HepG2 (cell line): ENCODE data around the gene TANC1. TPM values are rescaled to one million over a fixed set of nuclear protein-coding genes. Genes with fewer than 3 reads are reported as not detected.

Source experiments
- ATAC-seq: fragments of 200-7000 bp; cut with Tn5 transposase; 3 replicates; pipeline ENCODE4 v1.9.1; 2020; ENCODE audit warnings: mild to moderate bottlenecking, moderate library complexity
- Bru-seq: library from RNA; stranded (reverse); fragments of 400-500 nt; gene quantifications from one replicate; lab custom pipeline; 2021; lab: Mats Ljungman, UMichigan
- BruChase-seq, 2 experiments: library from RNA; stranded (reverse); fragments of 400-500 nt; gene quantifications; one replicate each; lab custom pipeline; 2021; lab: Mats Ljungman, UMichigan
- BruUV-seq: library from RNA; stranded (reverse); fragments of 400-500 nt; replicated peaks from 2 replicates; lab custom pipeline; 2021; lab: Mats Ljungman, UMichigan
- CTCF ChIA-PET: fragments of 300-600 bp; formaldehyde crosslinking; extraction: SDS; loops from one replicate; lab custom pipeline; 2021; ENCODE audit warnings: low total read pairs, inconsistent platforms, low intra/inter-chr PET ratio; lab: Yijun Ruan, JAX
- POLR2A ChIA-PET: fragments of 350-600 bp; sonication (Branson Sonifier 250); formaldehyde crosslinking; loops from one replicate; lab custom pipeline; 2020; ENCODE audit warnings: antibody characterized with exemption, inconsistent platforms; lab: Yijun Ruan, JAX
- DNase-seq: peaks from one replicate; pipeline ENCODE4 v3.0.0-alpha.2; 2015; ENCODE audit warnings: low spot score
- FAIRE-seq: peaks from 3 replicates; lab custom pipeline; 2011; peaks lifted over from hg19 to GRCh38; lab: Jason Lieb, UNC
- H2AFZ ChIP-seq: one replicate; pipeline ENCODE4 v1.6.1; 2011; ENCODE audit warnings: low read length, inconsistent platforms
- H3K27ac ChIP-seq: fragments of 300-600 bp; 3 replicates; pipeline ENCODE4 v1.8.0; 2011; ENCODE audit warnings: mixed run types, mild to moderate bottlenecking, mixed read lengths, low read length, inconsistent platforms; ENCODE audit not compliant: insufficient read depth; ENCODE audit errors: extremely low read length
- H3K27me3 ChIP-seq, 2 experiments: fragments of 200-600 bp in 1 of 2; 2 replicates in 1 of 2; 3 replicates in 1 of 2; pipeline versions ENCODE4 v1.6.0 to v1.8.0; 2011; ENCODE audit warnings: low read length in 2 of 2, mild to moderate bottlenecking in 2 of 2, moderate library complexity in 2 of 2, inconsistent platforms in 1 of 2; ENCODE audit not compliant: insufficient read depth in 2 of 2, control insufficient read depth in 1 of 2
- H3K36me3 ChIP-seq, 2 experiments: fragments of 200-600 bp in 1 of 2; replicated peaks in 1 of 2; 2 replicates in 1 of 2; 3 replicates in 1 of 2; pipeline versions ENCODE4 v1.5.1 to v1.8.0; 2011; ENCODE audit warnings: low read length in 2 of 2, inconsistent platforms in 1 of 2; ENCODE audit not compliant: insufficient read depth in 2 of 2, control insufficient read depth in 1 of 2
- H3K4me1 ChIP-seq: 2 replicates; pipeline ENCODE4 v1.5.1; 2012; ENCODE audit warnings: low read length, inconsistent platforms; ENCODE audit not compliant: insufficient read depth
- H3K4me2 ChIP-seq: 2 replicates; pipeline ENCODE4 v1.6.0; 2011; ENCODE audit warnings: low read depth, low read length, inconsistent platforms
- H3K4me3 ChIP-seq, 3 experiments: fragments of 200-600 bp in 1 of 3; sonication (generic), shearing (Covaris generic) in 1 of 3; replicated peaks in 1 of 3; 2 replicates each; pipeline ENCODE4 v1.5.1; 2011 to 2016; ENCODE audit warnings: low read length in 3 of 3, inconsistent platforms in 2 of 3, low read depth in 2 of 3, mild to moderate bottlenecking in 2 of 3, control low read depth in 1 of 3, mixed read lengths in 1 of 3; ENCODE audit not compliant: insufficient read depth in 1 of 3
- H3K79me2 ChIP-seq: one replicate; pipeline ENCODE4 v1.6.1; 2011; ENCODE audit warnings: low read length, inconsistent platforms; ENCODE audit not compliant: insufficient read depth
- H3K9ac ChIP-seq: 2 replicates; pipeline ENCODE4 v1.6.0; 2011; ENCODE audit warnings: mild to moderate bottlenecking, low read depth, low read length, inconsistent platforms; ENCODE audit not compliant: insufficient read depth
- H3K9me3 ChIP-seq: 2 replicates; pipeline ENCODE4 v1.5.1; 2012; ENCODE audit warnings: mild to moderate bottlenecking, low read length
- H4K20me1 ChIP-seq: 2 replicates; pipeline ENCODE4 v1.6.0; 2011; ENCODE audit warnings: inconsistent platforms, mild to moderate bottlenecking, low read length, moderate library complexity; ENCODE audit not compliant: insufficient read depth
- ATF7-NPFF ChIP-seq: sonication (generic); formaldehyde crosslinking; IDR thresholded peaks from 2 replicates; pipeline ENCODE4 v1.8.1; 2023; ENCODE audit warnings: mild to moderate bottlenecking, low read depth, missing genetic modification reagents, moderate library complexity
- GABPB1 ChIP-seq: IDR thresholded peaks from 2 replicates; pipeline ENCODE4 v1.6.1; 2016; ENCODE audit warnings: mild to moderate bottlenecking, missing genetic modification reagents, moderate library complexity, missing compliant biosample characterization
- JUN ChIP-seq: sonication (generic); formaldehyde crosslinking; IDR thresholded peaks from 2 replicates; pipeline ENCODE4 v1.4.0; 2020; ENCODE audit warnings: mild to moderate bottlenecking, missing genetic modification reagents
- TBX2 ChIP-seq: sonication (generic); formaldehyde crosslinking; IDR thresholded peaks from 2 replicates; pipeline ENCODE4 v1.5.0; 2020; ENCODE audit warnings: missing genetic modification reagents, mild to moderate bottlenecking, borderline replicate concordance
- ZBTB20 ChIP-seq: sonication (generic); formaldehyde crosslinking; IDR thresholded peaks from 2 replicates; pipeline ENCODE4 v1.8.1; 2023; ENCODE audit warnings: missing genetic modification reagents, low read depth, mild to moderate bottlenecking, borderline replicate concordance
- ZNF331 ChIP-seq: sonication (generic); formaldehyde crosslinking; IDR thresholded peaks from 2 replicates; pipeline ENCODE4 v1.4.0; 2020; ENCODE audit warnings: missing genetic modification reagents
- ZNF337 ChIP-seq: sonication (generic); formaldehyde crosslinking; IDR thresholded peaks from 2 replicates; pipeline ENCODE4 v1.5.1; 2020; ENCODE audit warnings: missing genetic modification reagents, low read depth, mild to moderate bottlenecking, borderline replicate concordance
- ZNF382 ChIP-seq: sonication (generic); formaldehyde crosslinking; IDR thresholded peaks from 2 replicates; pipeline ENCODE4 v1.5.0; 2020; ENCODE audit warnings: missing genetic modification reagents, mild to moderate bottlenecking, borderline replicate concordance
- WGBS: methylation state at CpG from one replicate; pipeline ENCODE4 v1.1.6; 2017; ENCODE audit warnings: low lambda C conversion rate; 5-methylcytosine and 5-hydroxymethylcytosine counted together
- in situ Hi-C: cut with HindIII; loops from 2 replicates; pipeline ENCODE4 v1.10.0; 2017; ENCODE audit warnings: low pct_unique_long_range_greater_than_20kb; ENCODE audit not compliant: extremely low pct_ligation_motif_present
- intact Hi-C: fragments of 100-400 bp; cut with micrococcal nuclease; formaldehyde crosslinking; loops from one replicate; pipeline ENCODE4 v1.10.0; 2022; ENCODE audit not compliant: unreplicated experiment
- long read RNA-seq, 2 experiments: library from RNA in 1 of 2; library from polyadenylated mRNA in 1 of 2; stranded (forward) in 1 of 2; unstranded in 1 of 2; transcript quantifications; one replicate each; pipeline ENCODE4 v2.0.0, GENCODE V29; 2019 to 2022
- polyA minus RNA-seq, 3 experiments: library from RNA; depleted of rRNA, polyadenylated mRNA; stranded (reverse); fragments of >200 nt; gene quantifications; 2 replicates each; pipeline ENCODE4 v1.2.3, GENCODE V29; 2011; ENCODE audit warnings: low replicate concordance in 1 of 3
- polyA plus RNA-seq, 8 experiments: library from polyadenylated mRNA; depleted of rRNA in 3 of 8; stranded (reverse) in 7 of 8; unstranded in 1 of 8; fragments of >200 nt; fragmentation: Illumina TruSeq in 4 of 8; extraction: Trizol in 4 of 8; gene quantifications; 2 replicates each; pipeline versions ENCODE4 v1.2.1 to v1.2.3, GENCODE V29; 2011 to 2016; ENCODE audit warnings: low read depth in 4 of 8, missing spikeins in 1 of 8, mixed read lengths in 1 of 8; ENCODE audit not compliant: insufficient read depth in 1 of 8
- total RNA-seq, 5 experiments: library from RNA; depleted of rRNA; stranded (reverse); fragments of >200 nt; fragmentation: Illumina TruSeq; extraction: Trizol; gene quantifications; 2 replicates each; pipeline ENCODE4 v1.2.3, GENCODE V29; 2016; ENCODE audit warnings: low read depth in 1 of 5
- TF ChIP-seq, protein P1 (sequence below): conservative IDR thresholded peaks from 2 replicates; pipeline ENCODE4 v1.6.1; 2018; ENCODE audit warnings: missing genetic modification reagents
- TF ChIP-seq, protein P2 (sequence below): sonication (generic); formaldehyde crosslinking; IDR thresholded peaks from 2 replicates; pipeline ENCODE4 v1.4.0; 2020; ENCODE audit warnings: missing genetic modification reagents, borderline replicate concordance

Gene TANC1
- total RNA-seq (2016; rRNA removed; fragmentation: Illumina TruSeq; extraction: Trizol), result 2.3 and 2.8 TPM in 2 replicates
- 1.5 and 2.2 TPM in 2 replicates for total RNA-seq (2016; cell fraction: cytosol; rRNA removed; fragmentation: Illumina TruSeq; extraction: Trizol; ENCODE audit: low read depth)
- 2.5 TPM in 2 replicates for total RNA-seq (2016; cell fraction: insoluble cytoplasmic fraction; rRNA removed; fragmentation: Illumina TruSeq; extraction: Trizol)
- total RNA-seq (2016; cell fraction: membrane; rRNA removed; fragmentation: Illumina TruSeq; extraction: Trizol), result 1.1 and 1.3 TPM in 2 replicates
- 7.3 and 8.6 TPM in 2 replicates for total RNA-seq (2016; cell fraction: nucleus; rRNA removed; fragmentation: Illumina TruSeq; extraction: Trizol)
- 4.2 and 5.6 TPM in 2 replicates for polyA plus RNA-seq (2011; rRNA removed)
- polyA plus RNA-seq (2011; cell fraction: cytosol; rRNA removed), result 1.6 and 2.3 TPM in 2 replicates
- polyA plus RNA-seq (2011; cell fraction: nucleus; rRNA removed), result 17.5 and 28.5 TPM in 2 replicates
- 0.95 and 1.7 TPM in 2 replicates for polyA plus RNA-seq (2012)
- polyA plus RNA-seq (2016; cell fraction: cytosol; fragmentation: Illumina TruSeq; extraction: Trizol; ENCODE audit: low read depth), result 0.06 and 0.11 TPM in 2 replicates
- 3.1 and 3.3 TPM in 2 replicates for polyA plus RNA-seq (2016; cell fraction: insoluble cytoplasmic fraction; fragmentation: Illumina TruSeq; extraction: Trizol; ENCODE audit: low read depth)
- 0.24 and 0.40 TPM in 2 replicates for polyA plus RNA-seq (2016; cell fraction: membrane; fragmentation: Illumina TruSeq; extraction: Trizol; ENCODE audit: low read depth)
- polyA plus RNA-seq (2016; cell fraction: nucleus; fragmentation: Illumina TruSeq; extraction: Trizol; ENCODE audit: insufficient read depth, low read depth), result 14.6 and 15.1 TPM in 2 replicates
- 10.9 and 62.1 TPM in 2 replicates for polyA minus RNA-seq (2011; rRNA and poly(A)+ RNA removed; ENCODE audit: low replicate concordance)
- 2.8 and 3.8 TPM in 2 replicates for polyA minus RNA-seq (2011; cell fraction: cytosol; rRNA and poly(A)+ RNA removed)
- polyA minus RNA-seq (2011; cell fraction: nucleus; rRNA and poly(A)+ RNA removed), result 21.4 and 24.6 TPM in 2 replicates
- percentile 70 among the genes with signal in this experiment for Bru-seq, nascent RNA
- BruChase-seq, experiment 1, labeled RNA remaining after a 6-hour chase, result percentile 65 among the genes with signal in this experiment
- percentile 61 among the genes with signal in this experiment for BruChase-seq, experiment 2, labeled RNA remaining after a 2-hour chase
- long read RNA-seq, experiment 1, full-length matches to known transcripts, result 1 of 4 reads
- long read RNA-seq, experiment 1, partial matches to known transcripts, result 1 of 4 reads
- long read RNA-seq, experiment 1, other reads (novel, unspliced or antisense), result 2 of 4 reads
- long read RNA-seq, experiment 2, partial matches to known transcripts, result 1 of 12 reads
- long read RNA-seq, experiment 2, other reads (novel, unspliced or antisense), result 11 of 12 reads

DNA sequence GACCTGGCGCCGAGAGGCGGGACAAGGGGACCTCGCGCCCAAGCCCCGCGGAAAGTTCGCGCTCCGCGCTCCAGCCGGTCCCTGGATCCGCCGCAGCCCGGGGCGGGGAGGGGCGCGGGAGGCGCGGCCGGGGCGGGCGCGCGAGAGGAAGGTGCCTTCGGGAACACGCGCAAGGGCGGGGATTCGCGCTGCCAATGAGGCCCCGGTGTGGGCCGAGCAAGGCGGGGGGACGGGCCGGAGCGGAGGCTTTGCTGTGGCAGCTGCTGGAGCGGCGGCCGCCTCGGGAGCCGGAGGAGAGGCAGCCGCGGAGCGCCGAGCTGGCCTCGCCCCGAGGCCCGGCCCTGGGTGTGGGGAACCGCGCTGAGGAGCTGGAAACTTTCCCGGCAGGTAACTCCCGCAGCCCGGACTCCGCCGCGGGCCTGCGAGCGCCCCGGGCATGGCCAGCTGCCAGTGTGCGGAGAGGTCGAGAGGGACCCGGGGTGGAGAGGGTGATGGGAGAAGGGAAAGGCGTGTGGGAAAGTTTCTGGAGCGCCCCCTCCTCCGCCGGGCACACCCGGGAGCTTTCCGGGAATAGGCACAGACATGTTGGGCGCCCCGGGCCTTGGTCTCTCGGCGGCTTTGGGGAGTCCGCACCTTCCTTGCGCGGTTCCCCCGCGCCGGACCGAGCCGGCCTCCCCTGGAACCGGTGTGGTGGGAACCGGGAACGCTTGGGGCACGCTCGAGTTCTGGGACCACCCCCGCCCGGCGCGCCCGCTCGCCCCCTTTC lies at the start of gene TANC1:
TANC1 (plus strand) TSS at position 245 of the 766 bp plus-strand sequence. CDS start 97,271 bp downstream, outside the sequence.
- WGBS, result 1% methylated on average over 37 of the region's 92 CpGs
- H2AFZ ChIP-seq, result peak within 1 kb of the TSS; percentile 72
- ATAC-seq (peak; percentile 93), DNase-seq (peak; percentile 77), FAIRE-seq (no peak)
- 0 out of 2 replicates have a peak, but pooled peaks cover 3% of the 10 kb centered on the region for H4K20me1 ChIP-seq
- in situ Hi-C loops (no loop called here), intact Hi-C loops (loop anchor here (2.0 to 5.0 kb wide), 2 partner anchors 26 to 66 kb away; no protein-coding TSS in a partner anchor)
- H3K4me2 ChIP-seq, result peak within 1 kb of the TSS; percentile 93
- H3K4me3 ChIP-seq, result peak within 1 kb of the TSS; percentile 71 to 84 (median 76)
- BruUV-seq, result no TSS peak
- POLR2A ChIA-PET, result interaction anchor here (0.5 to 2.3 kb wide), 5 partner anchors 15 to 743 kb away, joined by 3 to 7 read pairs (median 3); partner anchors contain the start of gene MARCHF7
- peak within 1 kb of the TSS; percentile 57 for H3K9ac ChIP-seq
- CTCF ChIA-PET, result no interaction called here
- no peak within 1 kb of the TSS for H3K27ac ChIP-seq
- peaks cover 0 to 52% of the 10 kb centered on the region in 2 experiments; a peak in 4 of 5 replicates for H3K27me3 ChIP-seq
- peaks cover 34% of the 10 kb centered on the region for H3K4me1 ChIP-seq
- H3K79me2 ChIP-seq, result no peaks in the 10 kb centered on the region
- no peaks in the 10 kb centered on the region for H3K36me3 ChIP-seq
- no peaks in the 10 kb centered on the region for H3K9me3 ChIP-seq
- TF ChIP-seq GABPB1 (CRISPR knock-in tag), result peak; percentile 61; the same call in 1 of the 2 replicates
- TF ChIP-seq, protein P1, sequence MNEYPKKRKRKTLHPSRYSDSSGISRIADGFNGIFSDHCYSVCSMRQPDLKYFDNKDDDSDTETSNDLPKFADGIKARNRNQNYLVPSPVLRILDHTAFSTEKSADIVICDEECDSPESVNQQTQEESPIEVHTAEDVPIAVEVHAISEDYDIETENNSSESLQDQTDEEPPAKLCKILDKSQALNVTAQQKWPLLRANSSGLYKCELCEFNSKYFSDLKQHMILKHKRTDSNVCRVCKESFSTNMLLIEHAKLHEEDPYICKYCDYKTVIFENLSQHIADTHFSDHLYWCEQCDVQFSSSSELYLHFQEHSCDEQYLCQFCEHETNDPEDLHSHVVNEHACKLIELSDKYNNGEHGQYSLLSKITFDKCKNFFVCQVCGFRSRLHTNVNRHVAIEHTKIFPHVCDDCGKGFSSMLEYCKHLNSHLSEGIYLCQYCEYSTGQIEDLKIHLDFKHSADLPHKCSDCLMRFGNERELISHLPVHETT (CRISPR knock-in tag), result peak; percentile 29; the same call in 1 of the 2 replicates
- 0 out of 2 replicates have a peak, but pooled peaks have one; percentile 28 for TF ChIP-seq JUN (CRISPR knock-in tag)
- TF ChIP-seq ZNF331 (CRISPR knock-in tag), result 0 out of 2 replicates have a peak, but pooled peaks have one; percentile 15
- no peak for TF ChIP-seq ZBTB20 (CRISPR knock-in tag)
- no peak for TF ChIP-seq ZNF382 (CRISPR knock-in tag)
- TF ChIP-seq ATF7-NPFF, result peak; percentile 53
- peak; percentile 48; the same call in 1 of the 2 replicates for TF ChIP-seq TBX2 (CRISPR knock-in tag)
- TF ChIP-seq, protein P2, sequence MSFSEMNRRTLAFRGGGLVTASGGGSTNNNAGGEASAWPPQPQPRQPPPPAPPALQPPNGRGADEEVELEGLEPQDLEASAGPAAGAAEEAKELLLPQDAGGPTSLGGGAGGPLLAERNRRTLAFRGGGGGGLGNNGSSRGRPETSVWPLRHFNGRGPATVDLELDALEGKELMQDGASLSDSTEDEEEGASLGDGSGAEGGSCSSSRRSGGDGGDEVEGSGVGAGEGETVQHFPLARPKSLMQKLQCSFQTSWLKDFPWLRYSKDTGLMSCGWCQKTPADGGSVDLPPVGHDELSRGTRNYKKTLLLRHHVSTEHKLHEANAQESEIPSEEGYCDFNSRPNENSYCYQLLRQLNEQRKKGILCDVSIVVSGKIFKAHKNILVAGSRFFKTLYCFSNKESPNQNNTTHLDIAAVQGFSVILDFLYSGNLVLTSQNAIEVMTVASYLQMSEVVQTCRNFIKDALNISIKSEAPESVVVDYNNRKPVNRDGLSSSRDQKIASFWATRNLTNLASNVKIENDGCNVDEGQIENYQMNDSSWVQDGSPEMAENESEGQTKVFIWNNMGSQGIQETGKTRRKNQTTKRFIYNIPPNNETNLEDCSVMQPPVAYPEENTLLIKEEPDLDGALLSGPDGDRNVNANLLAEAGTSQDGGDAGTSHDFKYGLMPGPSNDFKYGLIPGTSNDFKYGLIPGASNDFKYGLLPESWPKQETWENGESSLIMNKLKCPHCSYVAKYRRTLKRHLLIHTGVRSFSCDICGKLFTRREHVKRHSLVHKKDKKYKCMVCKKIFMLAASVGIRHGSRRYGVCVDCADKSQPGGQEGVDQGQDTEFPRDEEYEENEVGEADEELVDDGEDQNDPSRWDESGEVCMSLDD (CRISPR knock-in tag), result no peak
- no peak for TF ChIP-seq ZNF337
